Measurements from ENCODE around the gene SPINK5.

Gene SPINK5

DNA sequence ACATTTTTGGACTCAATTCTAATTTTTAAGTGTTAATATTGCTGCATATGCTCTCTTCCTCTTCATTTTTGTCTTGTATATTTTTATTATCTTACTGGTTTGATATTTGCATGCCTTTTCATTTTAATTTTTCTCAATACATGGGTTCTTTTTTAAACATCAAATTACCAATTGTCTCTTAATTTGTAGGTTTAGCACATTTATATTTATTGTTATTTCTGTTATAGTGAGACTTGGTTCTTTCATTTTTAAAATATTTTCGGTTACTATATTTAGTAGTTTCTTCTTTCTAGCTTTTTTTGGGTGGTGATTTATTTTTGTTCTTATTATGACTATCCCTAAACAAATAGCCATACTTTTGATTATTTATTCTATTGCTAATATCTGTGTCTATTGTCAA is 19.4 kb downstream of the SPINK5 start:
- no peak overlapping the region for H3K4me2 ChIP-seq (ENCODE audit: low read depth, low read length, poor library complexity, severe bottlenecking)
- H4K20me1 ChIP-seq (ENCODE audit: insufficient read depth, low read length, poor library complexity, severe bottlenecking): no peaks in the 10 kb centered on the region
- H3K9ac ChIP-seq (ENCODE audit: low read depth, low read length, poor library complexity, severe bottlenecking): no peak overlapping the region
- H3K79me2 ChIP-seq (ENCODE audit: insufficient read depth, low read length): no peaks in the 10 kb centered on the region
- H3K4me1 ChIP-seq (ENCODE audit: insufficient read depth, low read length, poor library complexity, severe bottlenecking): no peaks in the 10 kb centered on the region
- H2AFZ ChIP-seq (ENCODE audit: low read length): no peak overlapping the region
- no peaks in the 10 kb centered on the region for H3K36me3 ChIP-seq (ENCODE audit: insufficient read depth, low read length)
- no peaks in the 10 kb centered on the region for H3K9me2 ChIP-seq (replicated peaks; ENCODE audit: low read depth, low read length)
- H3K4me3 ChIP-seq (ENCODE audit: low read length, poor library complexity, severe bottlenecking): no peak overlapping the region
- no peaks in the 10 kb centered on the region for H3K9me3 ChIP-seq (ENCODE audit: insufficient read depth, low read depth, low read length)
- H3K27me3 ChIP-seq (ENCODE audit: insufficient read depth, low read length, poor library complexity, severe bottlenecking): no peaks in the 10 kb centered on the region
- no peaks in the 10 kb centered on the region for H3F3A ChIP-seq (ENCODE audit: low read depth)
- TF ChIP-seq, protein P1, sequence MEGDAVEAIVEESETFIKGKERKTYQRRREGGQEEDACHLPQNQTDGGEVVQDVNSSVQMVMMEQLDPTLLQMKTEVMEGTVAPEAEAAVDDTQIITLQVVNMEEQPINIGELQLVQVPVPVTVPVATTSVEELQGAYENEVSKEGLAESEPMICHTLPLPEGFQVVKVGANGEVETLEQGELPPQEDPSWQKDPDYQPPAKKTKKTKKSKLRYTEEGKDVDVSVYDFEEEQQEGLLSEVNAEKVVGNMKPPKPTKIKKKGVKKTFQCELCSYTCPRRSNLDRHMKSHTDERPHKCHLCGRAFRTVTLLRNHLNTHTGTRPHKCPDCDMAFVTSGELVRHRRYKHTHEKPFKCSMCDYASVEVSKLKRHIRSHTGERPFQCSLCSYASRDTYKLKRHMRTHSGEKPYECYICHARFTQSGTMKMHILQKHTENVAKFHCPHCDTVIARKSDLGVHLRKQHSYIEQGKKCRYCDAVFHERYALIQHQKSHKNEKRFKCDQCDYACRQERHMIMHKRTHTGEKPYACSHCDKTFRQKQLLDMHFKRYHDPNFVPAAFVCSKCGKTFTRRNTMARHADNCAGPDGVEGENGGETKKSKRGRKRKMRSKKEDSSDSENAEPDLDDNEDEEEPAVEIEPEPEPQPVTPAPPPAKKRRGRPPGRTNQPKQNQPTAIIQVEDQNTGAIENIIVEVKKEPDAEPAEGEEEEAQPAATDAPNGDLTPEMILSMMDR (conservative IDR thresholded peaks at IDR 0.05; ENCODE audit: low read length): no peak
- TF ChIP-seq EZH2phosphoT487 (IDR thresholded peaks at IDR 0.05; ENCODE audit: borderline replicate concordance): 0 out of 2 replicates have a peak, but pooled peaks have one; percentile 2

DNA sequence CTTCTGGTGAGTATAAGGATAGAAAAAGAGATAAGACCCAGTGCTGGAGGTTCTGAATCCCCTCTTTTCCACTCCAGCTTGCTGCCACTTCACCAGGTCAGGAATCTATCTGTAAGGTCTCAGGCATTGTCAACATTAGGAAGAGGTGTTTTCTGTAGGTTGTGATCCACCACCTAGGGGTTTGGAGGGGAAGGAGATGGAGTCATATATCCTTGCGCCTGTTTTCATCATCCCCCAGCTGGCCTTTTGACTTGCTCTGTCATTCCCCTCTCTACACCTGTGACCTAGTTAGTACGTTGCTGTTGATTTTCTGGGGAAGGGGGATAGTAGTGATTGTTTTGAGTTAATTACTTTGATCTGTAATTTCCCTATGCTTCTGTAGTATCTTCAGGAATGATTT is 20.5 kb downstream of the SPINK5 start:
- no peaks in the 10 kb centered on the region for H4K20me1 ChIP-seq (ENCODE audit: insufficient read depth, low read length, poor library complexity, severe bottlenecking)

DNA sequence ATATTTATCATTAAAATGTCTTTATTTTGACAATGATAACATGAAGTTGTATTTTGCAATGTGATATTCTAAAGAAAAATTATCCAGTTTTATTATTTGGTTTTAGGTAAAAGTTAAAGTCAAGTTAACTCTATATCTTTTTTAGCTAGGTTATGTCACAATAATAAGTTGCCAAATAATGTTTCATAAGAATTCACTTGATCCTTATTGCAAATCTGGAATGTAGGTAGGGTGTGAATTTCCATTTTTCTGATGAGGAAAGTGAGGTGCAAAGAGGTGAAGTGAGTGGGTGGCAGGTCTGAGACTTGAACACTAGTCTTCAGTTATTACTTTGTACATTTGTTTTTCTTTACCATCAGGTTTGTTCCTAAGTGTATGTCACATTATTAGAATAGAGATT is 21.5 kb downstream of the SPINK5 start:
- Histone ChIP-seq H4K20me1 (ENCODE audit: insufficient read depth, low read length, poor library complexity, severe bottlenecking) (no peaks in the 10 kb centered on the region), H3K27me3 (ENCODE audit: insufficient read depth, low read length, poor library complexity, severe bottlenecking) (no peaks in the 10 kb centered on the region), H3K9ac (ENCODE audit: low read depth, low read length, poor library complexity, severe bottlenecking) (no peak overlapping the region), H3K9me2 (replicated peaks; ENCODE audit: low read depth, low read length) (no peaks in the 10 kb centered on the region), H3K4me1 (ENCODE audit: insufficient read depth, low read length, poor library complexity, severe bottlenecking) (no peaks in the 10 kb centered on the region), H3K4me2 (ENCODE audit: low read depth, low read length, poor library complexity, severe bottlenecking) (no peak overlapping the region), H2AFZ (ENCODE audit: low read length) (no peak overlapping the region), H3K4me3 (ENCODE audit: low read length, poor library complexity, severe bottlenecking) (no peak overlapping the region), H3K36me3 (ENCODE audit: insufficient read depth, low read length) (no peaks in the 10 kb centered on the region), H3K9me3 (ENCODE audit: insufficient read depth, low read depth, low read length) (no peaks in the 10 kb centered on the region), H3F3A (ENCODE audit: low read depth) (no peaks in the 10 kb centered on the region), H3K79me2 (ENCODE audit: insufficient read depth, low read length) (no peaks in the 10 kb centered on the region)
- TF ChIP-seq, protein P1 (conservative IDR thresholded peaks at IDR 0.05; ENCODE audit: low read length): no peak
- no peak for TF ChIP-seq EZH2phosphoT487 (IDR thresholded peaks at IDR 0.05; ENCODE audit: borderline replicate concordance)

More for the DNA sequence above, 20.5 kb downstream of the SPINK5 start:
- TF ChIP-seq, protein P1 (conservative IDR thresholded peaks at IDR 0.05; ENCODE audit: low read length): no peak
- no peak for TF ChIP-seq EZH2phosphoT487 (IDR thresholded peaks at IDR 0.05; ENCODE audit: borderline replicate concordance)
- H2AFZ ChIP-seq (ENCODE audit: low read length): no peak overlapping the region
- no peak overlapping the region for H3K9ac ChIP-seq (ENCODE audit: low read depth, low read length, poor library complexity, severe bottlenecking)
- H3K4me3 ChIP-seq (ENCODE audit: low read length, poor library complexity, severe bottlenecking): no peak overlapping the region
- H3K36me3 ChIP-seq (ENCODE audit: insufficient read depth, low read length): no peaks in the 10 kb centered on the region
- no peaks in the 10 kb centered on the region for H3K9me2 ChIP-seq (replicated peaks; ENCODE audit: low read depth, low read length)
- H3K9me3 ChIP-seq (ENCODE audit: insufficient read depth, low read depth, low read length): no peaks in the 10 kb centered on the region
- H3K4me1 ChIP-seq (ENCODE audit: insufficient read depth, low read length, poor library complexity, severe bottlenecking): no peaks in the 10 kb centered on the region
- no peak overlapping the region for H3K4me2 ChIP-seq (ENCODE audit: low read depth, low read length, poor library complexity, severe bottlenecking)
- H3K27me3 ChIP-seq (ENCODE audit: insufficient read depth, low read length, poor library complexity, severe bottlenecking): no peaks in the 10 kb centered on the region
- H3K79me2 ChIP-seq (ENCODE audit: insufficient read depth, low read length): no peaks in the 10 kb centered on the region
- no peaks in the 10 kb centered on the region for H3F3A ChIP-seq (ENCODE audit: low read depth)

Data from Loucy (cell line).